Choroid plexus epithelial cell (primary cell): Measurements from ENCODE around the gene IPO11.
A peak's percentile ranks its signal among the peaks of the same experiment; 100 is the strongest.

ENCODE experiments used
- DNase-seq: peaks from one replicate; pipeline ENCODE4 v3.0.0-alpha.2; 2010; ENCODE audit warnings: low read depth
- H3K4me3 ChIP-seq: 2 replicates; pipeline ENCODE4 v1.5.1; 2011; ENCODE audit warnings: low read depth, mild to moderate bottlenecking, control low read depth, low read length, moderate library complexity
- CTCF ChIP-seq: conservative IDR thresholded peaks from 2 replicates; pipeline ENCODE4 v1.5.1; 2011; ENCODE audit warnings: low read depth, mild to moderate bottlenecking, control low read depth, inconsistent platforms, low read length, moderate library complexity

IPO11 gene

GRCh38 chr5:62412549-62413329 lies at the start of gene IPO11:
Gene IPO11, plus strand, starts transcription at chr5:62412763. Its CDS starts 24,517 bp downstream, at chr5:62437280.
- peak; percentile 4 for TF ChIP-seq CTCF
- H3K4me3 ChIP-seq = peak within 1 kb of the TSS; percentile 92
- peak; percentile 99 for DNase-seq

GRCh38 chr5:62369039-62369438 lies 43.5 kb upstream of the IPO11 start:
- no peak overlapping the region for H3K4me3 ChIP-seq
- no peak for TF ChIP-seq CTCF

GRCh38 chr5:62371409-62371808 lies 41.2 kb upstream of the IPO11 start:
- TF ChIP-seq CTCF = no peak
- DNase-seq = no peak
- H3K4me3 ChIP-seq = no peak overlapping the region

More at GRCh38 chr5:62369039-62369438, 43.5 kb upstream of the IPO11 start:
- no peak for DNase-seq

GRCh38 chr5:62372600-62372999 lies 40.0 kb upstream of the IPO11 start:
- H3K4me3 ChIP-seq = no peak overlapping the region
- no peak for DNase-seq
- TF ChIP-seq CTCF = no peak

GRCh38 chr5:62373382-62373781 lies 39.2 kb upstream of the IPO11 start:
- no peak for DNase-seq
- H3K4me3 ChIP-seq = no peak overlapping the region
- no peak for TF ChIP-seq CTCF

GRCh38 chr5:62374090-62374489 lies 38.5 kb upstream of the IPO11 start:
- no peak overlapping the region for H3K4me3 ChIP-seq
- DNase-seq = no peak
- TF ChIP-seq CTCF = no peak

- DNase-seq = no peak
- H3K4me3 ChIP-seq = no peak overlapping the region
- no peak for TF ChIP-seq CTCF
These were observed 36.9 kb upstream of the IPO11 start for GRCh38 chr5:62375627-62376026.
